GM12801 (cell line): ENCODE measurements around the gene GTPBP6.

Experiments
- TF ChIP-seq, protein P1 (sequence below): IDR thresholded peaks from one replicate; pipeline ENCODE4 v1.5.1; 2011; ENCODE audit warnings: control low read depth; ENCODE audit not compliant: insufficient read length; ENCODE audit errors: extremely low read depth

Gene GTPBP6

DNA sequence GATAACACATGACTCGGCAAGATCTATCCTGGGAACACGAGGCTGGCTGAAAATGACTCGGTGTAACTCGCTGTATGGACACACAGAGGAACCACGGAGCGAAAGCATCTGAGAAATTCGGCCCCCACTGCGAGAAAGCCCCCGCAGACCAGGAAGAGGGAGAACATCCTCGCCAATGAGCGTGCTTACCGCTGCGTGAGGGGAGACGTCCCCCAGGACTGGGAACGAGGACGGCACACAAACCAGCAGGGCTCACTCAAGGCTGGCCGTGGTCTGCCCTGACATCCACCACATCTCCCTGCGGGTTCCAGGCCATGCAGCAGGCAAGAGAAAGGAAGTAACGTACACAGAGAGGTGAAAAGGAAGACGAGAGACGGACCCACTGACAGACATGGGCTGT lies 17.6 kb upstream of the GTPBP6 start:
- TF ChIP-seq, protein P1, sequence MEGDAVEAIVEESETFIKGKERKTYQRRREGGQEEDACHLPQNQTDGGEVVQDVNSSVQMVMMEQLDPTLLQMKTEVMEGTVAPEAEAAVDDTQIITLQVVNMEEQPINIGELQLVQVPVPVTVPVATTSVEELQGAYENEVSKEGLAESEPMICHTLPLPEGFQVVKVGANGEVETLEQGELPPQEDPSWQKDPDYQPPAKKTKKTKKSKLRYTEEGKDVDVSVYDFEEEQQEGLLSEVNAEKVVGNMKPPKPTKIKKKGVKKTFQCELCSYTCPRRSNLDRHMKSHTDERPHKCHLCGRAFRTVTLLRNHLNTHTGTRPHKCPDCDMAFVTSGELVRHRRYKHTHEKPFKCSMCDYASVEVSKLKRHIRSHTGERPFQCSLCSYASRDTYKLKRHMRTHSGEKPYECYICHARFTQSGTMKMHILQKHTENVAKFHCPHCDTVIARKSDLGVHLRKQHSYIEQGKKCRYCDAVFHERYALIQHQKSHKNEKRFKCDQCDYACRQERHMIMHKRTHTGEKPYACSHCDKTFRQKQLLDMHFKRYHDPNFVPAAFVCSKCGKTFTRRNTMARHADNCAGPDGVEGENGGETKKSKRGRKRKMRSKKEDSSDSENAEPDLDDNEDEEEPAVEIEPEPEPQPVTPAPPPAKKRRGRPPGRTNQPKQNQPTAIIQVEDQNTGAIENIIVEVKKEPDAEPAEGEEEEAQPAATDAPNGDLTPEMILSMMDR: no peak

DNA sequence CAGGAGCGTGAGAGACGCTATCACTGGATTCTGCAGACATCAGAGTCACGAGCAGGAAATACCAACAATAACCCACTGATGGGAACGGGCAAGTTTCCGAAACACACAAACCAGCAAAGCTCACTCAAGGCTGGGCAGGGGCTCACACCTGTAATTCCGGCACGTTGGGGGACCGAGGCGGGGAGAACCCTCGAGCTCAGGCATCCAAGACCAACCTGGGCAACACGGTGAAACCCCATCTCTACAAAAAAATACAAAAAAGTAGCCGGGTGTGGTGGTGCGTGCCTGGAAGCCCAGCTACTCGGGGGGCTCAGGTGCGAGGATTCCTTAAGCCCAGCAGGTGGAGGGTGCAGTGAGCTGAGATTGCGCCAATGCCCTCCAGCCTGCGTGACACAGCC lies 17.2 kb upstream of the GTPBP6 start:
- TF ChIP-seq, protein P1: no peak

DNA sequence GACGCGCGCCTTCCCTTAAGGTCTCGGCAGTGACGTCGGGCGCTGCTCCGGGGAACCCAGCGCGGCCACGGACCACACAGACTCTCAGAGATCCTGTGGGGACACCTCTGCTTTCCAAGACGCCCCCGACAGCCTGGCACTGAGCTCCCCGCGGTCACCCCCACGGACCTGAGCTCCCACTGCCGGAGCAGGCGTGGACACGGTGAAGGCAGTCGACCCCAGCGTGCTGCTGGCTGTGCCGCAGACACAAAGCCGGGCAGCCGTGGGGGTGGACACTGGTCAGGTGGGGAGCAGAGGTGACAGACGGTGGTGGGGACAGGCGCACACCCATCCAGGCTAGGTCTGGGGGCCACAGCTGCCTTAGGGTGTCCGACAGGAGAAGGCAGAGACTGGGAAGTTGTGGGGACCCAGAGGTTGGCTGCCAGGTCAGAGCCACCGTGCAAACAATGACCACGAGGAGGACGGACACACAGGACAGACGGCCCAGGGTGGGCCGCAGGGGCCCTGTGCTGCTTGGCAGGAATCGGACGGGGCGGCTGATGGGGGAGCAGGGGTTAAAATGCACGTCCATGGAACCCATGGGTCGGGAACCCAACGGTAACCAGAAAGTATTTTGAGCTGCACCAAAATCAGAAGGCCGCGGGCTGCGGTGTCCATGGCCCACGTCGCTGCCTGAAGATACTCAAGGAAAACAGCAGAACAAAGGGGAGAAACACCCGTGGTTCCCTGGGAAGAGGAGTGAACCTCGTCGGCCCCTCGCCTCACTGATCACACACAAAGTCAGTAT lies 16.6 kb upstream of the GTPBP6 start:
- TF ChIP-seq, protein P1: no peak

GRCh38 chrX:334331-334891 lies 15.8 kb upstream of the GTPBP6 start:
- TF ChIP-seq, protein P1: no peak

DNA sequence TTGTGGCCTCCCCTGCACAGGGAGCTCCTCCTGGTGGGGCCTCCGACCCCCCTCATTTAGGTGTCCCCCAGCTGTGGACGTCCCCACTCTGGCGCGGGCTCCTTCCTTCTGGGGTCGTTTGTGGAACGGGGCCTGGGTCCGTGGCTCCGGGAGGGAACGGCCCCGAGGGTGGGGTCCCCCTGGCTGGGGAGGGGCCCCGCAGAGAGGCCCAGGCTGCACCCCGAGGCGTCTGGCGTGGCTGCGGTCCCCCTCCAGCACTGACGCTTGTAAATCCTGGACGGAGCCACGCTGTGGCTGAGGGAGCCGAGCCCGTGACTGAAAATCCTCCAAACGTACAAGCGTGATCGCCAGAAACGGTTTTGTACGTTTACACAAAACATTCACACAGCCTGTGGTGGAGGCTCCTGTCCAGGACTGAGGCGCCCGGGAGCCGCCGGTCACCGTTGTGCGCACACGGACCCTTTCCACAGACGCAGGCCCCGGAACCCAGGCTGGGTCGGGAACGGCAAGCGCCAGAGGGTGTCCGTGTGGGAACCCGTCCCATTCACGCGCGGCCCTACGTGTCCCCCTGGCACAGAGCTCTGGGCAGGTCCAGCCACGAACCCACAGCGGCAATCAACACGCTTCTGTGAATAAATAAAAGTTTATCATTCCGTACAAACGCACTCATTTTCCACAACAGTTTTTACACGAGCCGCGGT lies 15.2 kb upstream of the GTPBP6 start:
- TF ChIP-seq, protein P1: no peak

DNA sequence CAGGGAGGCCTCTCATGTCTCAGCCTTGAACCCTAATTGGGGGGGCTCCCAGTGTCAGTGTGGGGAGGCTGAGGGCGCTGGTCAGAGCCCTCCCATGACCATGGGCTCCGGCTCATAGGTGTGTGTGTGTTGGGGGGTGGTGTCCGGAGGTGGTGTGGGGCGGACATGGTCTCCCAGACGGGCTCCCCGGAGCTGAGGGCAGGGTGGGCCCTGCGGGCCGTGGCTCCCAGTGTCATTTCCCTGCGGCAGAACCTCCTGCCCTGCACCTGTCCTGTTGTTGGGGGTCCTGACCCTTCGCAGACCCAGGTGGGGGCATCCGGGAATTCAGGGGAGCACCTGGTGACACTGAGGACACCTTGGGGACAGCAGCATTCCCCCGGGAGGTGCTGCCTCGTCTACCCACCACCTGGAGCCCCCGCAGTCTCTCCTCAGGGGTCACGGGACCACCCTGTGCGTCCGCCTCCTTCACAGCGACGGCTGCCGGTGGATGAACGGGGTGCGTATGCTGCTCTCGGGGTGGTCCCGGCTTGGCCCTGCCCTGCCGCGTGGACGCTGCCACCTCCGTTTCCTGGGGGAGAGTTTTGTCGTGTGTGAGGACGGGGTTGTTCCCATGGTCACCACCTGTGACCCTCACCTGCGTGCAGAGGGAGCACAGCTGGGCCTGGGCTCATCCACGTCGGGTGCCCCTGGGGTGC lies 14.5 kb upstream of the GTPBP6 start:
- TF ChIP-seq, protein P1: no peak

DNA sequence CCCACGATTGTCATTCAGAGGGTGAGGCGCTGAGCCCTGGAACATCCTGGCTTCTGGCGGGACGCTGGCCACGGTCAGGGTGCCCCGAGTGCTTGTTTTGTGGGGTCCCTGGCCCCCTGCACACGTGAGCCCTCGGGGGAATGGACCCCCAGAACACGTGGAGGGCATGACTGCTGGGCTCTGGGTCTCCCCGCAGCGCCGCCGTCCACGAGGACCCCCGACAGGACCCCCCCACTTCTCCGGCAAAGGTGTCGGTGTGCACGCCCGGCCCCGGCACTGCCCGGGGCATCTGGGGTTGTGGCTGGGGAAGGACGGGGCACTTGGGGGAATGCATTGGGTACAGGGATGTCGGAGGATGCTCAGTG lies 13.9 kb upstream of the GTPBP6 start:
- TF ChIP-seq, protein P1: no peak
